Endodermal cell (in vitro differentiated cells): ENCODE data around the gene TTLL5. TPM values are rescaled to one million over a fixed set of nuclear protein-coding genes. Genes with fewer than 3 reads are reported as not detected.

ENCODE experiments used
- DNase-seq: peaks from one replicate; pipeline ENCODE4 v3.0.0-alpha.2; 2017
- H3K27ac ChIP-seq: 2 replicates; pipeline ENCODE4 v1.5.1; 2013; ENCODE audit warnings: mild to moderate bottlenecking, low read depth, low read length, moderate library complexity
- H3K27me3 ChIP-seq: 2 replicates; pipeline ENCODE4 v1.6.1; 2013; ENCODE audit warnings: mild to moderate bottlenecking, low read length, moderate library complexity; ENCODE audit not compliant: insufficient read depth, control insufficient read depth, poor library complexity, severe bottlenecking
- H3K36me3 ChIP-seq: 2 replicates; pipeline ENCODE4 v1.7.0; 2013; ENCODE audit warnings: mild to moderate bottlenecking, low read length, moderate library complexity; ENCODE audit not compliant: control insufficient read depth, insufficient read depth
- H3K4me1 ChIP-seq: one replicate; pipeline ENCODE4 v1.7.0; 2013; ENCODE audit warnings: low read length; ENCODE audit not compliant: control insufficient read depth, insufficient read depth
- H3K4me3 ChIP-seq: 2 replicates; pipeline ENCODE4 v1.5.1; 2013; ENCODE audit warnings: mild to moderate bottlenecking, low read length, moderate library complexity
- H3K9ac ChIP-seq: 2 replicates; pipeline ENCODE4 v1.6.1; 2013; ENCODE audit warnings: mild to moderate bottlenecking, low read length, moderate library complexity; ENCODE audit not compliant: poor library complexity, severe bottlenecking; ENCODE audit errors: extremely low read depth
- H3K9me3 ChIP-seq: 2 replicates; pipeline ENCODE4 v1.6.1; 2013; ENCODE audit warnings: mild to moderate bottlenecking, low read length, moderate library complexity; ENCODE audit not compliant: control insufficient read depth
- H3K27ac Mint-ChIP-seq: 2 replicates; pipeline ENCODE4 v1.8.0; 2020; ENCODE audit warnings: mixed read lengths
- H3K27me3 Mint-ChIP-seq: 2 replicates; pipeline ENCODE4 v1.8.0; 2021; ENCODE audit warnings: mild to moderate bottlenecking, mixed read lengths; ENCODE audit not compliant: insufficient read depth
- H3K36me3 Mint-ChIP-seq: 2 replicates; pipeline ENCODE4 v1.8.0; 2020; ENCODE audit warnings: low read depth, mixed read lengths
- H3K4me1 Mint-ChIP-seq: 2 replicates; pipeline ENCODE4 v1.8.0; 2020; ENCODE audit warnings: mixed read lengths
- H3K4me3 Mint-ChIP-seq: 2 replicates; pipeline ENCODE4 v1.8.0; 2020; ENCODE audit warnings: mild to moderate bottlenecking, moderate library complexity, mixed read lengths
- H3K9me3 Mint-ChIP-seq: 2 replicates; pipeline ENCODE4 v1.8.0; 2020; ENCODE audit warnings: mild to moderate bottlenecking, mixed read lengths
- CTCF ChIP-seq: fragments of 200-600 bp; sonication (generic); conservative IDR thresholded peaks from 2 replicates; pipeline ENCODE4 v1.5.0; 2021; ENCODE audit warnings: antibody characterized with exemption, mild to moderate bottlenecking
- WGBS, 2 experiments: methylation state at CpG; one replicate each; pipeline versions ENCODE4 v1.1.5 to v1.1.7; 2013; ENCODE audit warnings: missing lambda C conversion rate in 2 of 2, mixed read lengths in 1 of 2; ENCODE audit not compliant: insufficient coverage in 1 of 2, insufficient read length in 1 of 2; 5-methylcytosine and 5-hydroxymethylcytosine counted together
- total RNA-seq, 2 donors: library from RNA; stranded (reverse); fragmentation: NEBNext Ultra II Directional in 1 of 2; extraction: Animal tissue kit (Norgen Biotek cat#: 25700) in 1 of 2; gene quantifications; 2 replicates in 1 of 2; 3 replicates in 1 of 2; pipeline ENCODE4 v1.2.1, GENCODE V29; 2021

TTLL5 gene
- total RNA-seq, 2 donors from 2014 or later, result 50.5 to 54.2 TPM

GRCh38 chr14:75886636-75887348 lies 225.7 kb downstream of the TTLL5 start:
- no peak overlapping the region for H3K4me3 Mint-ChIP-seq
- H3K4me1 Mint-ChIP-seq, result peaks cover 4% of the 10 kb centered on the region
- no peak overlapping the region for H3K9ac ChIP-seq
- no peak for TF ChIP-seq CTCF
- H3K27me3 ChIP-seq, result no peaks in the 10 kb centered on the region
- WGBS, 2 experiments, result 90 to 100% methylated on average over 4 to 5 of the region's 5 CpGs
- H3K4me3 ChIP-seq, result no peak overlapping the region
- DNase-seq, result no peak
- H3K9me3 ChIP-seq, result no peaks in the 10 kb centered on the region
- peaks cover 12% of the 10 kb centered on the region for H3K36me3 Mint-ChIP-seq
- no peaks in the 10 kb centered on the region for H3K4me1 ChIP-seq
- H3K36me3 ChIP-seq, result peaks cover 9% of the 10 kb centered on the region
- no peak overlapping the region for H3K27ac Mint-ChIP-seq
- H3K27me3 Mint-ChIP-seq, result no peaks in the 10 kb centered on the region
- no peak overlapping the region for H3K27ac ChIP-seq
- H3K9me3 Mint-ChIP-seq, result no peaks in the 10 kb centered on the region

DNA sequence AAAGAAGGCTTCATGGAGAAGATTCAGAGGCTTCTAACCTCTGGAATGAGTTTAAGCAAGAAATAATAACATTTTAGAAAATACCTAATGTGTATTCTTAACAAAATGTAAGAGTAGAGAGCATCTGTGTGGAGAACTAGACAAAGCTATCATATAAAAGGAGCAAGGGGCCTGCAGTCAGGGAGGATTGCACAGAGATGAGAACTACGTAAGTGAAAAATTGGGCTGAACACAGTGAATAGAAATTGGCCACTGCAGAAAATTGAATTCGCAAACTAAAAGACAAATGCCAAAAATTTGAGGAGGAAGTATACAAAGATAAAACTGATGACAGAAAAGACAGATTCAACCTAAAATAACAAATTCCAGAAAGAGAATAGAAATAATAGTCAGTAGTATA lies 227.9 kb downstream of the TTLL5 start:
- 100% methylated on average over 1 to 2 of the region's 2 CpGs for WGBS, 2 experiments
- H3K4me3 Mint-ChIP-seq, result no peak overlapping the region

GRCh38 chr14:75896341-75896740 lies 235.3 kb downstream of the TTLL5 start:
- H3K4me1 Mint-ChIP-seq, result peaks cover 10% of the 10 kb centered on the region
- Histone ChIP-seq H3K4me1 (peaks cover 5% of the 10 kb centered on the region), H3K36me3 (no peaks in the 10 kb centered on the region), H3K4me3 (no peak overlapping the region), H3K9me3 (no peaks in the 10 kb centered on the region), H3K27ac (no peak overlapping the region), H3K9ac (no peak overlapping the region), H3K27me3 (no peaks in the 10 kb centered on the region)
- H3K27ac Mint-ChIP-seq, result no peak overlapping the region
- no peak for TF ChIP-seq CTCF
- no peaks in the 10 kb centered on the region for H3K27me3 Mint-ChIP-seq
- peaks cover 4% of the 10 kb centered on the region for H3K36me3 Mint-ChIP-seq
- WGBS, 2 experiments, result 81 to 100% methylated on average over 1 to 2 of the region's 2 CpGs
- no peaks in the 10 kb centered on the region for H3K9me3 Mint-ChIP-seq
- no peak overlapping the region for H3K4me3 Mint-ChIP-seq
- no peak for DNase-seq

More for the DNA sequence above, 227.9 kb downstream of the TTLL5 start:
- H3K36me3 ChIP-seq, result peaks cover 9% of the 10 kb centered on the region
- H3K27ac Mint-ChIP-seq, result no peak overlapping the region
- H3K9me3 Mint-ChIP-seq, result no peaks in the 10 kb centered on the region
- no peak for DNase-seq
- no peak overlapping the region for H3K4me3 ChIP-seq
- no peak for TF ChIP-seq CTCF
- H3K27me3 ChIP-seq, result no peaks in the 10 kb centered on the region
- H3K4me1 Mint-ChIP-seq, result no peaks in the 10 kb centered on the region
- no peak overlapping the region for H3K27ac ChIP-seq
- no peaks in the 10 kb centered on the region for H3K4me1 ChIP-seq
- H3K9me3 ChIP-seq, result no peaks in the 10 kb centered on the region
- H3K9ac ChIP-seq, result no peak overlapping the region
- no peaks in the 10 kb centered on the region for H3K27me3 Mint-ChIP-seq
- peaks cover 13% of the 10 kb centered on the region for H3K36me3 Mint-ChIP-seq
